ENCODE data around the gene USP31. TPM values are rescaled to one million over a fixed set of nuclear protein-coding genes. Genes with fewer than 3 reads are reported as not detected.

Gene USP31
- total and polyA plus RNA-seq, 2 of the 13 experiments (the other 11 are each of a cell fraction or from before 2014, with no cell fraction given): 22.5 to 23.3 TPM

DNA sequence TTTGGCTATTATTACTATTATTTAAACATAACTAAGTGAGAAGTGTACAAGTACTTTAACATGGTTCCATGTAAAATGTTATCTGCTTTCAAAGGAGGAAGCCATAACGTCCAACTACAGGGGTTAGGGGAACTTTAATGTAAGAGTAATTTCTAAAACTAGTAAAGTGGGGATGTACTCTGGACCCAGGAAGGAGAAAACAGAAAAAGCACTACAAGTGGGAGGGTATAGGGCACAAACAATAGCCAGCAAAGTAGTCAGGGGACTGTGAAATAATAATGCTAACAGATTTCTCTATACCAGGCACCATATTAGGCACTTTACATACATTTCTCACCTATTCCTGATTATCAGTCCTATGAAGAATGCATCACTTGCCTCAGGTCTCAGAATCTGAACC, 19.6 kb downstream of the USP31 start (continued):
- no peak for TF ChIP-seq ZNF710 (CRISPR knock-in tag; IDR thresholded peaks at IDR 0.05; ENCODE audit: borderline replicate concordance)
- no peak for TF ChIP-seq ZNF597 (CRISPR knock-in tag; IDR thresholded peaks at IDR 0.05)
- TF ChIP-seq CREB3 (CRISPR knock-in tag; IDR thresholded peaks at IDR 0.05): no peak
- TF ChIP-seq DDIT3 (CRISPR knock-in tag; IDR thresholded peaks at IDR 0.05): no peak
- no peak for TF ChIP-seq GABPA (IDR thresholded peaks at IDR 0.05; ENCODE audit: low read depth, low read length)
- TF ChIP-seq GABPA (CRISPR knock-in tag; IDR thresholded peaks at IDR 0.05; ENCODE audit: low read depth): 0 out of 2 replicates have a peak, but pooled peaks have one; percentile 8
- 0 out of 2 replicates have a peak, but pooled peaks have one; percentile 26 for TF ChIP-seq HNF4A (CRISPR knock-in tag; IDR thresholded peaks at IDR 0.05)
- no peak for TF ChIP-seq ZFAT (CRISPR knock-in tag; conservative IDR thresholded peaks at IDR 0.05)
- TF ChIP-seq SSRP1 (CRISPR knock-in tag; IDR thresholded peaks at IDR 0.05): no peak
- TF ChIP-seq SOX5 (CRISPR knock-in tag; IDR thresholded peaks at IDR 0.05; ENCODE audit: borderline replicate concordance): peak; percentile 50; the same call in 1 of the 2 replicates
- TF ChIP-seq SOX13 (IDR thresholded peaks at IDR 0.05): no peak
- peak in 1 of 2 experiments; percentile 46; a peak in 1 of 4 replicates for TF ChIP-seq SOX13 (CRISPR knock-in tag; conservative IDR thresholded peaks at IDR 0.05 in 1 of 2, IDR thresholded peaks at IDR 0.05 in 1 of 2)

Data from HepG2 (cell line).